ENCODE data around the gene PKDCC.

The PKDCC gene

DNA sequence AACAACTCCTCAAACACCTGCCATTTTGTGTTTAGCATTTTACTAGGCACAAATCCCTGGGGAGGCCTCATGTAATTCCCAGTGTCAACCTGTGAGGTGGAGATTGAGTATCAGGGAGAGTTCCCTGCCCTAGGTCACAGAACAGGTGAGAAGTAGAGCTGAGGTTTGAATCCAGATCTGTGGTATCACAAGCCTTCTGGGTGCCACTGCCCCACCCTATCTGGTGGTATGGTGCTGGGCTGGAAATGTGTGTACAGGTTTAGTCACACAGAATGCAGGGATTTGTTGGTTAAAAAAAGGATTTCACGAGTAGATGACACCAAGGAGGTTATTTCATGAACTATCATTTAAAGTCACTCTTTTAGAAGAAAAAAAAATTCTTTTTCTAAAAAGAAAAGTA lies 35.7 kb upstream of the PKDCC start:
- Histone ChIP-seq H3K27ac (ENCODE audit: low read length) (no peak overlapping the region), H3K27me3 (ENCODE audit: control insufficient read depth, insufficient read depth, low read length) (no peaks in the 10 kb centered on the region), H3K4me3 (ENCODE audit: low read length) (no peak overlapping the region), H3K9ac (ENCODE audit: low read length) (no peak overlapping the region), H3K36me3 (ENCODE audit: control insufficient read depth, low read depth, low read length) (no peaks in the 10 kb centered on the region), H3K9me3 (ENCODE audit: control insufficient read depth, low read depth, low read length) (no peaks in the 10 kb centered on the region), H3K4me1 (ENCODE audit: control insufficient read depth, low read depth, low read length) (no peaks in the 10 kb centered on the region)

DNA sequence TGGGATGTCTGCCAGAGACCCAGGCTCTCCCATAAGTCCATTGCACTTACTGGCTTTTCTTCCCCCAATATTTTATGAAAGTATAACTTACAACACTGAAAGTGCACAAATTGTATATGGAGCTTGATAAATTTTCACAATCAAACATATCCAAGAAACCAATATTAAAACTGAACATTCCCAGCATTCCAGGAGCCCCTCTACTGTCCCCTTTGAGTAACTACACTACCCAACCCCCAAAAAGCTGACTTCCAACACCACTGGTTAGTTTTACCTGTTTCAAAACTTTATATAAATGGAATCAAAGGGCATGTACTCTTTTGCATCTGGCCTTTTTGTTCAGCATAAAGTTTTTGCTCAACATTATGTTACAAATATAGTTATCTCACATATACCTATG lies 35.2 kb upstream of the PKDCC start:
- no peak overlapping the region for H3K27ac ChIP-seq (ENCODE audit: low read length)
- H3K9me3 ChIP-seq (ENCODE audit: control insufficient read depth, low read depth, low read length), result no peaks in the 10 kb centered on the region
- no peak overlapping the region for H3K9ac ChIP-seq (ENCODE audit: low read length)
- no peaks in the 10 kb centered on the region for H3K4me1 ChIP-seq (ENCODE audit: control insufficient read depth, low read depth, low read length)
- H3K36me3 ChIP-seq (ENCODE audit: control insufficient read depth, low read depth, low read length), result no peaks in the 10 kb centered on the region
- no peaks in the 10 kb centered on the region for H3K27me3 ChIP-seq (ENCODE audit: control insufficient read depth, insufficient read depth, low read length)
- no peak overlapping the region for H3K4me3 ChIP-seq (ENCODE audit: low read length)

DNA sequence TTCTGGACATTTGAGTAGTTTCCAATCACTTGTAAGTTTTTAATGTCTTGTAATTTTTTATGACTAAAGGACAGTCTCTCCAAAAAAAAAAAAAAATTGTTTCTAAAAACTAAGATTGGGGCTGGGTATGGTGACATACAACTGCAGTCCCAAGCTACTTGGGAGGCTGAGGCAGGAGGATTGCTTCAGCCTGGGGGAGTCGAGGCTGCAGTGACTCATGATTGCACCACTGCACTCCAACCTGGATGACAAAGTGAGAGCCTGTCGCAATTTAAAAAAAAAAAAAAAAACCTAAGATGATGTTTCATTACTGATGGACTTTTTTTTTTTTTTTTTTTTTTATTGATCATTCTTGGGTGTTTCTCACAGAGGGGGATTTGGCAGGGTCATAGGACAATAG lies 34.4 kb upstream of the PKDCC start:
- no peak overlapping the region for H3K9ac ChIP-seq (ENCODE audit: low read length)
- no peak overlapping the region for H3K27ac ChIP-seq (ENCODE audit: low read length)
- H3K9me3 ChIP-seq (ENCODE audit: control insufficient read depth, low read depth, low read length), result no peaks in the 10 kb centered on the region
- H3K27me3 ChIP-seq (ENCODE audit: control insufficient read depth, insufficient read depth, low read length), result no peaks in the 10 kb centered on the region
- no peaks in the 10 kb centered on the region for H3K4me1 ChIP-seq (ENCODE audit: control insufficient read depth, low read depth, low read length)
- no peaks in the 10 kb centered on the region for H3K36me3 ChIP-seq (ENCODE audit: control insufficient read depth, low read depth, low read length)
- no peak overlapping the region for H3K4me3 ChIP-seq (ENCODE audit: low read length)

DNA sequence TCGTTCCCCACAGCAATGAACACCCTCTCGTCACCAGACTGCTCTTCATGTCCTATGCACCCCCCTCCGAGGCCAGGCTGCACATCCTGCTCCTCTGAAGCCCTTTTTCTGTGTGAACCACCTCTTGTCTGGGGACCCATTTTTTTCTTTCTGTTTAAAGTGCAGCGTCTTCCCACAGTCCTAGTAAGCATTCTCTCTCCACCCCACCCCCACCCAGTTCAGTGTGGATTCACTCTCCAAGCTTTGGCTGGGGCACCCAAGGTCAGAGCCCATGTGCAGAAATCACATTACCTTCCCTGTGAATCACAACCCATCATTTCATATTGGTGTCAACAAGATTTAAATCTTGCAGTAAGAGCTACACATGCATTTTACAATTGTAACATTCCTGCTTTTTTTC lies 26.4 kb upstream of the PKDCC start:
- Histone ChIP-seq H3K9ac (ENCODE audit: low read length) (no peak overlapping the region), H3K4me1 (ENCODE audit: control insufficient read depth, low read depth, low read length) (peaks cover 14% of the 10 kb centered on the region), H3K27ac (ENCODE audit: low read length) (no peak overlapping the region), H3K36me3 (ENCODE audit: control insufficient read depth, low read depth, low read length) (no peaks in the 10 kb centered on the region), H3K9me3 (ENCODE audit: control insufficient read depth, low read depth, low read length) (no peaks in the 10 kb centered on the region), H3K27me3 (ENCODE audit: control insufficient read depth, insufficient read depth, low read length) (no peaks in the 10 kb centered on the region), H3K4me3 (ENCODE audit: low read length) (no peak overlapping the region)

DNA sequence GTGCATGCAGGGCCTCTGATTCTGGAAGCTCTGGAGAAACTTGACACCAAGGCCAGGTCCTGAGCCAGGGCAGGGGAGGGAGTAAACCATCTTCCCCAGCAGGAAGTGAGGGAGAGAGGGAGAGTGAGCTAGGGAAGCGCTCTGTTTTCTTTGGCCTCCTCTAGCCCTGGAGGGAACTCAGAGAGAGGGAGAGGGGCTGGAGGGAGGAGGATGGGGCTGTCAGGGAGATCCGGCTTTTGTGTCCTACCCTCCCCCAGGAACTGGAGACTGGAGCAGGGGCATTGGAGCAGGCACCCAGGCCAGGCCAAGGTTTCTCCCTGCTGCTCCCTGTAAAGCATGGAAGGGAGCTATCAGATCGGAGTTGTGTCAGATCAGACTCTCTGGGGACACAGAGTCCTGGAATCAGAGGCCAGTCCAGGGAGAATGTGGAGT lies 22.7 kb upstream of the PKDCC start:
- no peak overlapping the region for H3K4me3 ChIP-seq (ENCODE audit: low read length)
- H3K27ac ChIP-seq (ENCODE audit: low read length), result no peak overlapping the region
- H3K36me3 ChIP-seq (ENCODE audit: control insufficient read depth, low read depth, low read length), result no peaks in the 10 kb centered on the region
- no peaks in the 10 kb centered on the region for H3K9me3 ChIP-seq (ENCODE audit: control insufficient read depth, low read depth, low read length)
- H3K4me1 ChIP-seq (ENCODE audit: control insufficient read depth, low read depth, low read length), result peaks cover 30% of the 10 kb centered on the region
- no peak overlapping the region for H3K9ac ChIP-seq (ENCODE audit: low read length)
- peaks cover 4% of the 10 kb centered on the region for H3K27me3 ChIP-seq (ENCODE audit: control insufficient read depth, insufficient read depth, low read length)

DNA sequence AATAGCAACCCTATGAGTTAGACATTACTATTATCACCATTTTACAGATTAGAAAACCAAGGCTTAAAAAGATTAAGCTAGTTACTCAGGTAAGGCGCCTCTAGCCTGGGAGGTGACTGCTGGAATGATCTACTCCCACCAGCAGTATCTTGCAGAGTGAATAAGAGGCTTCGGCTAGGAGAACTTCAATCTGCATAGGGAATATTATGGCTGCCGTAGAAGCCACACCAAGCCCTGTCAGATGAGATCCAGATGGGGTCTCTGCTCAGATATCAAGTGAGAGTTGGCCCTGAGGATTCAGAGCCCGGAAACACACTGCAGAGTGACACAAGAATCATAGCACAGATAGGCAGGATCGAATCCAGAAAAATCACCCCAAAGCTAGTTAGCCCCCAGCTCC lies 21.5 kb upstream of the PKDCC start:
- Histone ChIP-seq H3K27me3 (ENCODE audit: control insufficient read depth, insufficient read depth, low read length) (peaks cover 12% of the 10 kb centered on the region), H3K9ac (ENCODE audit: low read length) (no peak overlapping the region), H3K4me3 (ENCODE audit: low read length) (no peak overlapping the region), H3K4me1 (ENCODE audit: control insufficient read depth, low read depth, low read length) (peaks cover 41% of the 10 kb centered on the region), H3K9me3 (ENCODE audit: control insufficient read depth, low read depth, low read length) (no peaks in the 10 kb centered on the region), H3K36me3 (ENCODE audit: control insufficient read depth, low read depth, low read length) (no peaks in the 10 kb centered on the region), H3K27ac (ENCODE audit: low read length) (no peak overlapping the region)

DNA sequence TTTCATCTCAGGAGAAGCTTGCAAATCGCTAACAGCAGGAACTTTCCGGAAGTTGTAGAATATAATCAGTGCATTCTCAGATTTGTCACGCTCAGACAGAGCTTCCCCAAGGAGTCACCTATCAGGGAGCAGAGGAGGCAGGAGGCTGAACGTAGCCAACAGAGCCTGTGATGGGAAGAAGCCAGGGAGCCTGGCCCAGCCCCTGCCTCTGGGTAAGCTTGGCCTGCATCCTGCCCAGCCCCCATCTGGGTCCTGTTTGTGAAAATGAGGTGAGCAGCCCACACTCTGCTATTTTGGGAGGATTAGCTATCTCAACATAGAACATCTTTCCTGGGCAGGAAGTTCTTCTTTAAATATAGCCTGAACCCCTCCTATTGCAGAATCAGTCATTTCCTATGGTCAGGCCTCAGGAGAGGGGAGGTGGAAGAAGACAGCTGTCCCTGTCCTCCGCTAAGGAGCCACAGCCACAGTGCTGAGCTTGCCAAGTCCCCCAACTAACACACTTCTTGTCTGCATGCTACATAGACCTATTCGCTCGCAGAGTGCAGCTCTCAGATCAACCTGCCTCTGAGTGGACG lies 19.2 kb upstream of the PKDCC start:
- Histone ChIP-seq H3K9me3 (ENCODE audit: control insufficient read depth, low read depth, low read length) (no peaks in the 10 kb centered on the region), H3K27me3 (ENCODE audit: control insufficient read depth, insufficient read depth, low read length) (peaks cover 19% of the 10 kb centered on the region), H3K4me3 (ENCODE audit: low read length) (no peak overlapping the region), H3K36me3 (ENCODE audit: control insufficient read depth, low read depth, low read length) (no peaks in the 10 kb centered on the region), H3K9ac (ENCODE audit: low read length) (no peak overlapping the region), H3K27ac (ENCODE audit: low read length) (no peak overlapping the region), H3K4me1 (ENCODE audit: control insufficient read depth, low read depth, low read length) (peaks cover 58% of the 10 kb centered on the region)

DNA sequence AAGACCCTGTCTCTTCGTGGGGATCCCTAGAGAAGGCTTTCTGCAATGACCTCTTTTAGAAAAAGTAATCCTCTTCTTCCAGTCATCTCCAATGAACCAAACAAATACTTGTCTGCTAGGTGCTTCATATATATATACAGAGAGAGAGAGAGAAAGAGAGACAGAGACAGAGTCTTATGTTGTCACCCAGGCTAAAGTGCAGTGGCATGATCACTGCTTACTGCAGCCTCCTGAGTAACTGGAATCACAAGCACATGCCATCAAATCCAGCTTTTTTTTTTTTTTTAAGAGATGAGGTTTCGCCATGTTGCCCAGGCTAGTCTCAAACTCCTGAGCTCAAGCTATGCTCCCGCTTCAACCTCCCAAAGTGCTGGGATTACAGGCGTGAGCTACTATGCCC lies 18.6 kb upstream of the PKDCC start:
- H3K4me1 ChIP-seq (ENCODE audit: control insufficient read depth, low read depth, low read length), result peaks cover 58% of the 10 kb centered on the region
- no peak overlapping the region for H3K9ac ChIP-seq (ENCODE audit: low read length)
- no peaks in the 10 kb centered on the region for H3K36me3 ChIP-seq (ENCODE audit: control insufficient read depth, low read depth, low read length)
- no peak overlapping the region for H3K4me3 ChIP-seq (ENCODE audit: low read length)
- H3K9me3 ChIP-seq (ENCODE audit: control insufficient read depth, low read depth, low read length), result no peaks in the 10 kb centered on the region
- no peak overlapping the region for H3K27ac ChIP-seq (ENCODE audit: low read length)
- peaks cover 19% of the 10 kb centered on the region for H3K27me3 ChIP-seq (ENCODE audit: control insufficient read depth, insufficient read depth, low read length)

DNA sequence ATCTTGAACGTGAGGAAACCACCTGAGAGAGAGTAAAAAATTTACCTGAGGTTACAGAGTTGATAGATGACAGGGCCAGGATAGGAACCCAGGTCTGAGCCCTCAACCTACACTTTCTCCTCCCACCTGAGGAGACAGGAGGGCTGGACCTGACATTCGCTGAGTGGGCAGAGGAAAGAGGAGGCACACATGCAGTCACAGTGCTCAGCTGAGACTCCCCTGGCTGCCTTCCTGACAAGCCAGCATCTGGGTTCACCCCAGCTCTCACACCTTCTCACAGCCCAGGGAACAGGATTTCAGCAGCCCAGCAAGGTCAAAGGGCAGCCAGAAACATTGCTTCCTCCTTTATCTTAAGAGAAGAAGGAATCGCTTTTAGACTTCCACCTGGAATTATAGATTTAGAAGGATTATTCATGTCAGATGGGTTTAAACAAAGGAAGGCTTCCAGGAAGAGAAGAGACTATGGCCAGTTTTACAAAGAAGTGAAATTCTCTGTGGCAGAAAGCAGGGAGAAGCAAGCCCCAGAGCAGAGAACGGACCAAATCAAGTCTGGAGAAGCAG lies 18.1 kb upstream of the PKDCC start:
- peak overlapping the region; percentile 3 for H3K9ac ChIP-seq (ENCODE audit: low read length)
- no peak overlapping the region for H3K27ac ChIP-seq (ENCODE audit: low read length)
- no peaks in the 10 kb centered on the region for H3K9me3 ChIP-seq (ENCODE audit: control insufficient read depth, low read depth, low read length)
- no peak overlapping the region for H3K4me3 ChIP-seq (ENCODE audit: low read length)
- peaks cover 55% of the 10 kb centered on the region for H3K4me1 ChIP-seq (ENCODE audit: control insufficient read depth, low read depth, low read length)
- peaks cover 19% of the 10 kb centered on the region for H3K27me3 ChIP-seq (ENCODE audit: control insufficient read depth, insufficient read depth, low read length)
- no peaks in the 10 kb centered on the region for H3K36me3 ChIP-seq (ENCODE audit: control insufficient read depth, low read depth, low read length)

DNA sequence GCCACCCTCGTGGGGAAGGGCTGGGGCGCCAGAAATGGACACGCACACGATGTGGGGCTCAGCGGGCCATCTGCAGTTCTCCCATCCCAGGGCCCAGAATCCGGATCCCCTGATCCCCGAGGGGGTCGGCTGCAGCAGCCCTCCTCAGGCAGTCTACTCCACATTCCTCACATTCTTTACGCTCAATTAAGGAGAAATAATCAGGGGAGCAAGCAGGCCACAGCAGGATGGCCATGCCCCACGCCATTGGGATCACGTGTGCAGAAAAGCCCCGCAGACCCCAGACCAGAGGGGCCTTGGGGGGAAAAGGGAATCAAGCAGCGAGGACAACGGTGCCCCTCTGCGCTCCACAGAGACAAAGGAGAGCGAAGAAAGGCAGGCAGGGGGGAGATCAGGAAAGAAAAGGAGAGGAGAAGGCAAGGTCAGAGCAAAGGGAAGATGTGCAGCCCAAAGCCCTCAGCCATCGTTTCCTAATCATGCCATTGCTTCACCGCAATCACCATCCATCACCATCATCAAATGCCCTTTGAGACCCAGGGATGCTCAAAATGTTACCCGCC lies 17.5 kb upstream of the PKDCC start:
- peak overlapping the region; percentile 3 for H3K9ac ChIP-seq (ENCODE audit: low read length)
- H3K27ac ChIP-seq (ENCODE audit: low read length), result no peak overlapping the region
- H3K36me3 ChIP-seq (ENCODE audit: control insufficient read depth, low read depth, low read length), result no peaks in the 10 kb centered on the region
- H3K9me3 ChIP-seq (ENCODE audit: control insufficient read depth, low read depth, low read length), result no peaks in the 10 kb centered on the region
- H3K4me3 ChIP-seq (ENCODE audit: low read length), result no peak overlapping the region
- peaks cover 19% of the 10 kb centered on the region for H3K27me3 ChIP-seq (ENCODE audit: control insufficient read depth, insufficient read depth, low read length)
- peaks cover 49% of the 10 kb centered on the region for H3K4me1 ChIP-seq (ENCODE audit: control insufficient read depth, low read depth, low read length)

DNA sequence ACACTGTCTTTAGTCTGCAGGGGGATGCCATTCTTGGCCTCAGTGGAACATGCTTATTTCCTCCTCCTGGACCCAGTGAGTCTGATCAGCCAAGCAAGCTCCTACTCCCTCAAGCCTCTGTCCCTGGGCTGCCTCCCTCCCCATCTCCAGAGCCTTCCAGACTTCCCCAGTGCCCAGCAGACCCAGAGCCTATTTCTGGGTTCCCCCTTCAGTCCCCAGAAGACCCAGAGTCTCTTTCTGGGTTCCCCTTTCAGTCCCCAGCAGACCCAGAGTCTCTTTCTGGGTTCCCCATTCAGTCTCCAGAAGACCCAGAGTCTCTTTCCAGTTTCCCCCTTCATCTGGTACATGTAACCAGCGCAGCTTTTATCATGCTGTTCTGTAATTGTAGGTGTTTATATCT lies 17.0 kb upstream of the PKDCC start:
- H3K4me1 ChIP-seq (ENCODE audit: control insufficient read depth, low read depth, low read length), result peaks cover 44% of the 10 kb centered on the region

More for the DNA sequence above, 17.0 kb upstream of the PKDCC start:
- Histone ChIP-seq H3K9me3 (ENCODE audit: control insufficient read depth, low read depth, low read length) (no peaks in the 10 kb centered on the region), H3K9ac (ENCODE audit: low read length) (no peak overlapping the region), H3K36me3 (ENCODE audit: control insufficient read depth, low read depth, low read length) (no peaks in the 10 kb centered on the region), H3K27ac (ENCODE audit: low read length) (no peak overlapping the region), H3K4me3 (ENCODE audit: low read length) (no peak overlapping the region), H3K27me3 (ENCODE audit: control insufficient read depth, insufficient read depth, low read length) (peaks cover 19% of the 10 kb centered on the region)
